NCI-H1694 treated with DMSO at 0.1 percent for 48 hours (cell line): Measurements from ENCODE around the gene FZR1.

Source experiments
- DNase-seq: peaks from one replicate; lab custom pipeline; 2025; lab: John Stamatoyannopoulos, UW

The FZR1 gene

GRCh38 chr19:3531716-3532115 lies 25.6 kb downstream of the FZR1 start:
- DNase-seq = no peak

- DNase-seq = no peak
Measured at GRCh38 chr19:3532154-3532786, 26.2 kb downstream of the FZR1 start.

- DNase-seq = no peak
Measured at GRCh38 chr19:3533033-3533432, 26.9 kb downstream of the FZR1 start.

- no peak for DNase-seq
Measured at GRCh38 chr19:3533563-3534216, 27.6 kb downstream of the FZR1 start.

- no peak for DNase-seq
Measured at GRCh38 chr19:3534375-3535234, 28.5 kb downstream of the FZR1 start.

GRCh38 chr19:3535235-3535535 lies 29.1 kb downstream of the FZR1 start:
- DNase-seq = no peak

GRCh38 chr19:3535563-3535965 lies 29.5 kb downstream of the FZR1 start:
- no peak for DNase-seq

GRCh38 chr19:3535981-3536380 lies 29.9 kb downstream of the FZR1 start:
- DNase-seq = no peak

- DNase-seq = no peak
Measured at GRCh38 chr19:3536429-3537100, 30.5 kb downstream of the FZR1 start.

- no peak for DNase-seq
Measured at GRCh38 chr19:3537101-3537437, 31.0 kb downstream of the FZR1 start.

- DNase-seq = no peak
Measured at GRCh38 chr19:3537438-3538240, 31.5 kb downstream of the FZR1 start.

GRCh38 chr19:3538258-3538929 lies 32.3 kb downstream of the FZR1 start:
- no peak for DNase-seq

- DNase-seq = no peak
Measured at GRCh38 chr19:3538965-3539755, 33.0 kb downstream of the FZR1 start, which contains the start of gene TEKTIP1. TEKTIP1 (plus strand) TSS chr19:3539174; CDS start chr19:3539178, 4 bp downstream.

GRCh38 chr19:3539756-3540118 lies 33.6 kb downstream of the FZR1 start:
- DNase-seq = no peak

GRCh38 chr19:3543150-3544057 lies 37.3 kb downstream of the FZR1 start:
- DNase-seq = no peak

GRCh38 chr19:3544058-3544376 lies 37.9 kb downstream of the FZR1 start:
- DNase-seq = no peak

- no peak for DNase-seq
Measured at GRCh38 chr19:3544742-3545668, 38.9 kb downstream of the FZR1 start.

- no peak for DNase-seq
Measured at GRCh38 chr19:3545669-3546034, 39.5 kb downstream of the FZR1 start.

- DNase-seq = no peak
Measured at GRCh38 chr19:3546119-3546518, 40.0 kb downstream of the FZR1 start.
